KOPT-K1 (cell line): ENCODE results near the gene ENPP7.

Source experiments
- H3K27ac ChIP-seq: fragments of 200-600 bp; sonication (generic); 2 replicates; pipeline ENCODE4 v1.5.1; 2016; ENCODE audit warnings: antibody characterized with exemption, mild to moderate bottlenecking, low read depth, low read length; ENCODE audit not compliant: poor library complexity, severe bottlenecking
- H3K36me3 ChIP-seq: fragments of 200-600 bp; sonication (generic); 2 replicates; pipeline ENCODE4 v1.5.1; 2017; ENCODE audit warnings: antibody characterized with exemption, mild to moderate bottlenecking, low read length, moderate library complexity; ENCODE audit not compliant: insufficient read depth
- H3K9me3 ChIP-seq: fragments of 200-600 bp; sonication (generic); 2 replicates; pipeline ENCODE4 v1.5.1; 2017; ENCODE audit warnings: antibody characterized with exemption, low read length, mild to moderate bottlenecking; ENCODE audit not compliant: insufficient read depth, poor library complexity, severe bottlenecking

The ENPP7 gene

GRCh38 chr17:79698146-79698846, 32.4 kb upstream of the ENPP7 start:
- no peaks in the 10 kb centered on the region for H3K9me3 ChIP-seq
- H3K36me3 ChIP-seq: no peaks in the 10 kb centered on the region
- no peak overlapping the region for H3K27ac ChIP-seq

- no peaks in the 10 kb centered on the region for H3K9me3 ChIP-seq
- no peak overlapping the region for H3K27ac ChIP-seq
- H3K36me3 ChIP-seq: no peaks in the 10 kb centered on the region
These were observed 31.2 kb upstream of the ENPP7 start for GRCh38 chr17:79699386-79700036.

GRCh38 chr17:79700592-79700991, 30.2 kb upstream of the ENPP7 start:
- H3K27ac ChIP-seq: no peak overlapping the region
- no peaks in the 10 kb centered on the region for H3K9me3 ChIP-seq
- H3K36me3 ChIP-seq: no peaks in the 10 kb centered on the region

- Histone ChIP-seq H3K36me3 (no peaks in the 10 kb centered on the region), H3K9me3 (no peaks in the 10 kb centered on the region), H3K27ac (no peak overlapping the region)
These were observed 28.7 kb upstream of the ENPP7 start for GRCh38 chr17:79702034-79702433.

GRCh38 chr17:79702550-79703236, 28.1 kb upstream of the ENPP7 start:
- no peak overlapping the region for H3K27ac ChIP-seq
- no peaks in the 10 kb centered on the region for H3K36me3 ChIP-seq
- no peaks in the 10 kb centered on the region for H3K9me3 ChIP-seq

GRCh38 chr17:79704691-79705090, 26.1 kb upstream of the ENPP7 start:
- H3K36me3 ChIP-seq: no peaks in the 10 kb centered on the region
- H3K27ac ChIP-seq: no peak overlapping the region
- H3K9me3 ChIP-seq: no peaks in the 10 kb centered on the region

- H3K9me3 ChIP-seq: no peaks in the 10 kb centered on the region
- H3K36me3 ChIP-seq: no peaks in the 10 kb centered on the region
- H3K27ac ChIP-seq: no peak overlapping the region
These were observed 25.1 kb upstream of the ENPP7 start for GRCh38 chr17:79705674-79706073.

- Histone ChIP-seq H3K36me3 (no peaks in the 10 kb centered on the region), H3K27ac (no peak overlapping the region), H3K9me3 (no peaks in the 10 kb centered on the region)
These were observed 23.6 kb upstream of the ENPP7 start for GRCh38 chr17:79706931-79707850.

- Histone ChIP-seq H3K36me3 (no peaks in the 10 kb centered on the region), H3K27ac (no peak overlapping the region)
These were observed 22.5 kb upstream of the ENPP7 start for GRCh38 chr17:79707931-79708891.

GRCh38 chr17:79711715-79712305, 18.9 kb upstream of the ENPP7 start:
- no peak overlapping the region for H3K27ac ChIP-seq

More at GRCh38 chr17:79707931-79708891, 22.5 kb upstream of the ENPP7 start:
- H3K9me3 ChIP-seq: no peaks in the 10 kb centered on the region

GRCh38 chr17:79713391-79713790, 17.4 kb upstream of the ENPP7 start:
- H3K9me3 ChIP-seq: no peaks in the 10 kb centered on the region
- no peaks in the 10 kb centered on the region for H3K36me3 ChIP-seq
- no peak overlapping the region for H3K27ac ChIP-seq

More at GRCh38 chr17:79711715-79712305, 18.9 kb upstream of the ENPP7 start:
- no peaks in the 10 kb centered on the region for H3K36me3 ChIP-seq
- no peaks in the 10 kb centered on the region for H3K9me3 ChIP-seq

- no peaks in the 10 kb centered on the region for H3K9me3 ChIP-seq
- no peaks in the 10 kb centered on the region for H3K36me3 ChIP-seq
- no peak overlapping the region for H3K27ac ChIP-seq
These were observed 16.3 kb upstream of the ENPP7 start for GRCh38 chr17:79714176-79715097.
